Bronchial epithelial cell (primary cell): ENCODE data around the gene MFAP1. TPM values are rescaled to one million over a fixed set of nuclear protein-coding genes. Genes with fewer than 3 reads are reported as not detected.

Experiments used
- DNase-seq: peaks from one replicate; pipeline ENCODE4 v3.0.0-alpha.2; 2010; ENCODE audit warnings: low read depth
- FAIRE-seq: peaks from 2 replicates; lab custom pipeline; 2011; peaks lifted over from hg19 to GRCh38; lab: Jason Lieb, UNC
- H3K27me3 ChIP-seq: 2 replicates; pipeline ENCODE4 v1.5.1; 2011; ENCODE audit warnings: low read length; ENCODE audit not compliant: control insufficient read depth, insufficient read depth
- H3K36me3 ChIP-seq: 2 replicates; pipeline ENCODE4 v1.5.1; 2011; ENCODE audit warnings: low read length; ENCODE audit not compliant: control insufficient read depth, insufficient read depth
- H3K4me3 ChIP-seq: 2 replicates; pipeline ENCODE4 v1.5.1; 2011; ENCODE audit warnings: mild to moderate bottlenecking, low read depth, low read length, control low read depth
- CTCF ChIP-seq: IDR thresholded peaks from 2 replicates; pipeline ENCODE4 v1.5.1; 2011; ENCODE audit warnings: mild to moderate bottlenecking, moderate library complexity, low read length, control low read depth, inconsistent platforms; ENCODE audit not compliant: insufficient read depth, severe bottlenecking
- total RNA-seq: library from RNA; depleted of rRNA; stranded (reverse); fragments of >200 nt; gene quantifications from 2 replicates; pipeline ENCODE4 v1.2.1, GENCODE V29; 2014

Gene MFAP1
- total RNA-seq, 1 donor from 2014 or later, result 20.8 TPM

GRCh38 chr15:43763819-43764446 lies 60.6 kb downstream of the MFAP1 start:
- no peak for FAIRE-seq
- TF ChIP-seq CTCF, result no peak
- DNase-seq, result no peak
- H3K36me3 ChIP-seq, result peaks cover 25% of the 10 kb centered on the region
- no peaks in the 10 kb centered on the region for H3K27me3 ChIP-seq
- H3K4me3 ChIP-seq, result no peak overlapping the region

- peaks cover 23% of the 10 kb centered on the region for H3K36me3 ChIP-seq
- no peak for TF ChIP-seq CTCF
- FAIRE-seq (peak; percentile 47), DNase-seq (no peak)
- H3K27me3 ChIP-seq, result no peaks in the 10 kb centered on the region
- no peak overlapping the region for H3K4me3 ChIP-seq
Observed at GRCh38 chr15:43762824-43763223, 61.7 kb downstream of the MFAP1 start.

Other genes starting within 250 kb of the MFAP1 start
- gene PPIP5K1, start 234.5 kb downstream of the MFAP1 start, total RNA-seq, result 46.1 and 85.3 TPM in 2 replicates
- 19.0 and 43.7 TPM in 2 replicates for gene CKMT1B, start 230.7 kb downstream of the MFAP1 start, total RNA-seq
- gene STRC, start 205.9 kb downstream of the MFAP1 start, total RNA-seq, result 0.38 and 0.53 TPM in 2 replicates
- 4.7 TPM in 2 replicates for gene CATSPER2, start 175.8 kb downstream of the MFAP1 start, total RNA-seq
- gene CKMT1A, start 130.8 kb downstream of the MFAP1 start, total RNA-seq, result 15.3 and 38.8 TPM in 2 replicates
- gene PDIA3, start 78.3 kb downstream of the MFAP1 start, total RNA-seq, result 115 and 130 TPM in 2 replicates
- gene ELL3, start 47.7 kb downstream of the MFAP1 start, total RNA-seq, result 20.2 and 23.2 TPM in 2 replicates
- gene SERF2, start 32.4 kb downstream of the MFAP1 start, total RNA-seq, result 286 and 340 TPM in 2 replicates
- gene SERINC4, start 24.5 kb downstream of the MFAP1 start, total RNA-seq, result 0.13 TPM in 1 of 2 replicates, not detected in the other
- 6.8 and 9.0 TPM in 2 replicates for gene HYPK, start 24.1 kb downstream of the MFAP1 start, total RNA-seq
- gene WDR76, start 2.3 kb upstream of the MFAP1 start, total RNA-seq, result 1.2 and 2.1 TPM in 2 replicates